ENCODE data around the gene XPR1.

GRCh38 chr1:180859306-180859705 is 227.5 kb downstream of the XPR1 start:
- TF ChIP-seq CTCF (IDR thresholded peaks at IDR 0.05; ENCODE audit: insufficient read depth, low read depth, low read length) (no peak), EZH2 (IDR thresholded peaks at IDR 0.05; ENCODE audit: insufficient read depth, low read length) (no peak)
